Ishikawa (cell line): ENCODE measurements around the gene INPP4B.

Experiments used
- CEBPB ChIP-seq: IDR thresholded peaks from 2 replicates; pipeline ENCODE4 v1.6.1; 2012
- CREB1 ChIP-seq: IDR thresholded peaks from 2 replicates; pipeline ENCODE4 v1.6.1; 2012; ENCODE audit warnings: low read depth
- EGR1 ChIP-seq: IDR thresholded peaks from 2 replicates; pipeline ENCODE4 v1.6.1; 2012
- EP300 ChIP-seq: IDR thresholded peaks from 2 replicates; pipeline ENCODE4 v1.6.1; 2012; ENCODE audit warnings: borderline replicate concordance
- FOXM1 ChIP-seq: IDR thresholded peaks from 2 replicates; pipeline ENCODE4 v1.6.1; 2012; ENCODE audit warnings: low read depth, borderline replicate concordance
- MAX ChIP-seq: IDR thresholded peaks from 2 replicates; pipeline ENCODE4 v1.6.1; 2012
- NFIC ChIP-seq: IDR thresholded peaks from 2 replicates; pipeline ENCODE4 v1.6.1; 2012
- RAD21 ChIP-seq: IDR thresholded peaks from 2 replicates; pipeline ENCODE4 v1.6.1; 2012; ENCODE audit warnings: low read depth
- TAF1 ChIP-seq: IDR thresholded peaks from 2 replicates; pipeline ENCODE4 v1.6.1; 2012; ENCODE audit warnings: low read depth, mild to moderate bottlenecking
- TCF12 ChIP-seq: IDR thresholded peaks from 2 replicates; pipeline ENCODE4 v1.6.1; 2012; ENCODE audit warnings: low read depth
- TEAD4 ChIP-seq: IDR thresholded peaks from 2 replicates; pipeline ENCODE4 v1.6.1; 2012
- YY1 ChIP-seq: IDR thresholded peaks from 2 replicates; pipeline ENCODE4 v1.6.1; 2012; ENCODE audit warnings: low read depth
- ZBTB7A ChIP-seq: IDR thresholded peaks from 2 replicates; pipeline ENCODE4 v1.6.1; 2012; ENCODE audit warnings: low read depth
- TF ChIP-seq, protein P1 (sequence below): IDR thresholded peaks from 2 replicates; pipeline ENCODE4 v1.6.1; 2012; ENCODE audit warnings: low read depth, mild to moderate bottlenecking
- TF ChIP-seq, protein P2 (sequence below): IDR thresholded peaks from 2 replicates; pipeline ENCODE4 v1.6.1; 2012

The INPP4B gene

DNA sequence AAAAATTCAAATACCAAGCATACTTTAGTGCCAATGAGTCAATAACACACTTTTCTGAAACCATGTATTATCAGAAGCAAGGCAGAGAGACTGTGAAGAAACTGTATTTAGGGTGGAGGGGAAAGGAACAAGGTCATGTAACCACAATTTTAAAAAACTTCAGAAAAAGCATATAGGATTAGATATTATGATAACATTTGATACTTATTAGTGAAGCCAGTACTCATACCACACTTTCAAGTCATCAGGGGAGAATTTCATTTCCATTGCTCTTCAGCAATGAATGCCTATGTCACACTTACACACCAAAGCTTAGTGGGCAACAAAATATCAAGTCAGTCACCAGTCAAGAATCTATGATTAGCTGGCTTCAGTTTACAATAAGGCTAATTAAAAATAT lies 607.5 kb downstream of the INPP4B start:
- TF ChIP-seq FOXM1 (no peak), YY1 (no peak), EGR1 (no peak), CEBPB (no peak), TEAD4 (no peak), NFIC (no peak)
- TF ChIP-seq, protein P1, sequence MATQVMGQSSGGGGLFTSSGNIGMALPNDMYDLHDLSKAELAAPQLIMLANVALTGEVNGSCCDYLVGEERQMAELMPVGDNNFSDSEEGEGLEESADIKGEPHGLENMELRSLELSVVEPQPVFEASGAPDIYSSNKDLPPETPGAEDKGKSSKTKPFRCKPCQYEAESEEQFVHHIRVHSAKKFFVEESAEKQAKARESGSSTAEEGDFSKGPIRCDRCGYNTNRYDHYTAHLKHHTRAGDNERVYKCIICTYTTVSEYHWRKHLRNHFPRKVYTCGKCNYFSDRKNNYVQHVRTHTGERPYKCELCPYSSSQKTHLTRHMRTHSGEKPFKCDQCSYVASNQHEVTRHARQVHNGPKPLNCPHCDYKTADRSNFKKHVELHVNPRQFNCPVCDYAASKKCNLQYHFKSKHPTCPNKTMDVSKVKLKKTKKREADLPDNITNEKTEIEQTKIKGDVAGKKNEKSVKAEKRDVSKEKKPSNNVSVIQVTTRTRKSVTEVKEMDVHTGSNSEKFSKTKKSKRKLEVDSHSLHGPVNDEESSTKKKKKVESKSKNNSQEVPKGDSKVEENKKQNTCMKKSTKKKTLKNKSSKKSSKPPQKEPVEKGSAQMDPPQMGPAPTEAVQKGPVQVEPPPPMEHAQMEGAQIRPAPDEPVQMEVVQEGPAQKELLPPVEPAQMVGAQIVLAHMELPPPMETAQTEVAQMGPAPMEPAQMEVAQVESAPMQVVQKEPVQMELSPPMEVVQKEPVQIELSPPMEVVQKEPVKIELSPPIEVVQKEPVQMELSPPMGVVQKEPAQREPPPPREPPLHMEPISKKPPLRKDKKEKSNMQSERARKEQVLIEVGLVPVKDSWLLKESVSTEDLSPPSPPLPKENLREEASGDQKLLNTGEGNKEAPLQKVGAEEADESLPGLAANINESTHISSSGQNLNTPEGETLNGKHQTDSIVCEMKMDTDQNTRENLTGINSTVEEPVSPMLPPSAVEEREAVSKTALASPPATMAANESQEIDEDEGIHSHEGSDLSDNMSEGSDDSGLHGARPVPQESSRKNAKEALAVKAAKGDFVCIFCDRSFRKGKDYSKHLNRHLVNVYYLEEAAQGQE = no peak

DNA sequence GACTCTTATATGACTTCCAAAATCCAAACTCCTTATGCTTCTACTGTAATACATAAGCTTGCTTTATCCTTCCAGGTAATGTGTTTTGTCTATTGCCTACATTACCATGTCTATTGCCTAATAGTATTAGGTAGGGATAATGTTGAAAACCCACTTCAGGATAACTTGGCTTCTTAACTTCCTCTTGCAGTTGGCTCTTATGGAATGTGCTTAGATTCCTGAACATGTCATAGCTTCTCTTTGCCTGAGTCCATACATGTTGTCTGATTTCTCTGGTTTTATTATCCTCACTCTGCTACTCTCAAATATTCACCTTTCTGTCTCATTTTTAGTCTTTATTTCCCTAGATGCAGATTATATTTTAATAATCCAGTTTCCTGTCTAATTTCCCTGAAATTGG lies 609.8 kb downstream of the INPP4B start:
- TF ChIP-seq TEAD4 (no peak), TCF12 (no peak), TAF1 (no peak), CEBPB (no peak), EGR1 (no peak), FOXM1 (no peak)
- TF ChIP-seq, protein P1 = no peak

DNA sequence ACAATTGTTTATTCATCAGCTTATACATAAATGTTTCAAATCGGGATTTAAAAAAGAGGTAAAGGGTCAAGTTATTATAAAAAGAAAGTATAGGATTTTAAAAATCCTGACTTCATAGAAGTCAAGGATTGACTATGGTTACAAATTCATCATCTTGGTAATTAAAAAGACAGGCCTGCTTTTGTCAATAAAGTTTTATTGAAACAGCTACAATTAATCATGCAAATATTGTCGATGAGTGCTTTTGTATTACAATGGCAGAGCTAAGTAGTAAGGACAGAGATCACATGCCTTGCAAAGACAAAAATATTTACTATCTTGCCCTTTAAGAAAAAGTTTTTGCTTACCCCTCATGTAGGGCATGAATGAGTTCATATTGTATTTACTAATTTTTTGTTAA lies 614.3 kb downstream of the INPP4B start:
- TF ChIP-seq FOXM1 = no peak
- no peak for TF ChIP-seq YY1
- TF ChIP-seq EGR1 = no peak
- no peak for TF ChIP-seq MAX
- TF ChIP-seq, protein P1 = no peak
- no peak for TF ChIP-seq CEBPB
- TF ChIP-seq ZBTB7A = no peak
- no peak for TF ChIP-seq TEAD4
- TF ChIP-seq CREB1 = no peak
- TF ChIP-seq, protein P2, sequence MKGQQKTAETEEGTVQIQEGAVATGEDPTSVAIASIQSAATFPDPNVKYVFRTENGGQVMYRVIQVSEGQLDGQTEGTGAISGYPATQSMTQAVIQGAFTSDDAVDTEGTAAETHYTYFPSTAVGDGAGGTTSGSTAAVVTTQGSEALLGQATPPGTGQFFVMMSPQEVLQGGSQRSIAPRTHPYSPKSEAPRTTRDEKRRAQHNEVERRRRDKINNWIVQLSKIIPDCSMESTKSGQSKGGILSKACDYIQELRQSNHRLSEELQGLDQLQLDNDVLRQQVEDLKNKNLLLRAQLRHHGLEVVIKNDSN = no peak
- no peak for TF ChIP-seq EP300
- TF ChIP-seq RAD21 = no peak
- TF ChIP-seq NFIC = no peak
- no peak for TF ChIP-seq TCF12
- TF ChIP-seq TAF1 = no peak

GRCh38 chr4:142230991-142231390 lies 615.1 kb downstream of the INPP4B start:
- TF ChIP-seq CREB1 = no peak
- TF ChIP-seq NFIC = no peak
- TF ChIP-seq MAX = no peak
- TF ChIP-seq TCF12 = no peak
- no peak for TF ChIP-seq CEBPB
- no peak for TF ChIP-seq YY1
- TF ChIP-seq TAF1 = no peak
- no peak for TF ChIP-seq TEAD4
- TF ChIP-seq ZBTB7A = no peak
- no peak for TF ChIP-seq EGR1
- TF ChIP-seq, protein P2 = no peak
- no peak for TF ChIP-seq FOXM1
- TF ChIP-seq, protein P1 = no peak
- no peak for TF ChIP-seq RAD21
- TF ChIP-seq EP300 = no peak
